Vagina (tissue), 2 donors: ENCODE measurements around the gene NKX6-2.

Source experiments
- CTCF ChIP-seq, 3 experiments: fragments of 450-650 bp in 2 of 3; fragments of 200-600 bp in 1 of 3; sonication (generic) in 1 of 3; IDR thresholded peaks; one replicate each; pipeline ENCODE4 v1.5.1; 2017 to 2019; ENCODE audit warnings: antibody characterized with exemption in 3 of 3, mild to moderate bottlenecking in 2 of 3, moderate library complexity in 2 of 3
- POLR2A ChIP-seq, 2 donors: fragments of 450-650 bp; IDR thresholded peaks; one replicate each; pipeline ENCODE4 v1.6.1; 2017; ENCODE audit warnings: antibody characterized with exemption in 2 of 2, mild to moderate bottlenecking in 2 of 2, moderate library complexity in 2 of 2
- POLR2AphosphoS5 ChIP-seq, 2 donors: sonication (generic); formaldehyde crosslinking; IDR thresholded peaks; one replicate each; pipeline ENCODE4 v1.9.0; 2017; ENCODE audit warnings: antibody characterized with exemption in 2 of 2, mild to moderate bottlenecking in 2 of 2, low read depth in 1 of 2; ENCODE audit not compliant: insufficient read depth in 1 of 2

DNA sequence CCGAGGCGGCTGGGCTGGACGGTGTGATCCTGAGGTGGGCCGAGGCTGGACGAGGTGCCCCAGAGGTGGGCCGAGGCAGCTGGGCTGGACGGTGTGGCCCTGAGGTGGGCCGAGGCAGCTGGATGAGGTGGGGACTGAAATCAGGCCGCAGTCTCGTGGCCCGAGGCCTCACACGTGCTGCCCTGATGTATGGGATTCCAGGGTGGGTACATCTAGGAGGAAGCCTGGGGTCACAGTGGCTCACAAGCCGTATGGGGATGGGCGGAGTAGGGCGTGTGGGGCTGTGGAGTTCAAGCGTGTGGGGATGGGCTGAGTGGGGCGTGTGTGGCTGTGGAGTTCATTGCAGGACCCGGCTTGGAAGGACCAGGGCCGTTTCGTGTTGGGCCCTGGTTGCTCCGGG, 12.5 kb upstream of the NKX6-2 start:
- TF ChIP-seq POLR2A (IDR thresholded peaks at IDR 0.05) (no peak), POLR2AphosphoS5 (IDR thresholded peaks at IDR 0.05; ENCODE audit: insufficient read depth in 1 of 2, low read depth in 1 of 2) (no peak), CTCF (IDR thresholded peaks at IDR 0.05) (no peak)
